GM18502 (cell line): ENCODE data around the gene SPANXN2.
"Not testable (repeated sequence)": the region's sequence is repeated elsewhere in the genome, so short reads cannot be mapped to it uniquely, and the experiment has no call there.

ENCODE experiments used
- ATAC-seq: cut with Tn5 transposase; IDR thresholded peaks from one replicate; pipeline ENCODE4 v1.9.1; 2021; ENCODE audit warnings: mild to moderate bottlenecking; ENCODE audit not compliant: unreplicated experiment, poor library complexity

The SPANXN2 gene, protein sequence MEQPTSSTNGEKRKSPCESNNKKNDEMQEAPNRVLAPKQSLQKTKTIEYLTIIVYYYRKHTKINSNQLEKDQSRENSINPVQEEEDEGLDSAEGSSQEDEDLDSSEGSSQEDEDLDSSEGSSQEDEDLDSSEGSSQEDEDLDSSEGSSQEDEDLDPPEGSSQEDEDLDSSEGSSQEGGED

DNA sequence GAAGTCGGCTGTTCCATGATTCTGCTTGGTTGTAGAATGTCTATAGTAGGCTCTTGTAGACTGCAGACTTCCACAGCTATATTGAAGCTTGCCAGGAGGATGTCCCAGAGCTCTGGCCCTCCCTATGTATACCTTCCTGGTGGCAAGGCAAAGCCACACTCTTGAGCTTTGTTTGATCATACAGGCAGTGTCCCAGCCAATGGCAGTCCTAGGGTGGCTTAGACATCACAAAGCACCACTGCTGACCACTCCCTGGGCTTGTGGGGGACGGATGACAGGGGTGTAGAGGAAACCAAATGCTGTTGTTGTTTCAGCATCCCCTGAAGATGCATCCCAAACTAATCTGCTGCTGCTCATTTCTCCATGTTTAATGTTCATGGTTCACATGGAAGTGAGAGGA is at the start of gene SPANXN2:
Gene SPANXN2 (minus strand): TSS at position 101 of the 400 bp plus-strand sequence. CDS start 84 bp downstream, at position 17.
- ATAC-seq, result not testable (repeated sequence)

DNA sequence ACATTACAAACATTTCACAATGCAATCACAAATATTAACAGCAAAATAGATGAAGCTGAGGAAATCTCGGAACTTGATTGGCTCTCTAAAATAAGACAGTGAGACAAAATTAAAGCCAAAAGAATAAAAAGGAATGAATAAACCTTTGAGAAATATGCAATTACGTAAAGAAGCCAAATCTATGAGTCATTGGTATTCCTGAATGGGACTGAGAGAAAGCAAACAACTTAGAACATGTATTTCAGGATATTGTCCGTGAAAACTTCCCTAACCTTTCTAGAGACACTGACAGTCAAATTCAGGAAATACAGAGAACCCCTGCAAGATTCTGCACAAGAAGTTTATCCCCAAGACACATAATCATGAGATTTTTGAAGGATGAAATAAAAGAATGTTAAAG is 48.4 kb upstream of the SPANXN2 start:
- ATAC-seq, result no peak

DNA sequence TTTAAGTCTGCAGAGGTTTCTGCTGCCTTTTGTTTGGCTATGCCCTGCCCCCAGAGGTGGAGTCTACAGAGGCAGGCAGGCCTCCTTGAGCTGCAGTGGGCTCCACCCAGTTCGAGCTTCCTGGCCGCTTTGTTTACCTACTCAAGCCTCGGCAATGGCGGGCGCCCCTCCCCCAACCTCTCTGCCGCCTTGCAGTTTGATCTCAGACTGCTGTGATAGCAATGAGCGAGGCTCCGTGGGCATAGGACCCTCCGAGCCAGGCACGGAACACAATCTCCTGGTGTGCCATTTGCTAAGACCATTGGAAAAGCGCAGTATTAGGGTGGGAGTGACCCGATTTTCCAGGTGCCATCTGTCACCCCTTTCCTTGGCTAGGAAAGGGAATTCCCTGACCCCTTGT is 47.2 kb upstream of the SPANXN2 start:
- not testable (repeated sequence) for ATAC-seq

DNA sequence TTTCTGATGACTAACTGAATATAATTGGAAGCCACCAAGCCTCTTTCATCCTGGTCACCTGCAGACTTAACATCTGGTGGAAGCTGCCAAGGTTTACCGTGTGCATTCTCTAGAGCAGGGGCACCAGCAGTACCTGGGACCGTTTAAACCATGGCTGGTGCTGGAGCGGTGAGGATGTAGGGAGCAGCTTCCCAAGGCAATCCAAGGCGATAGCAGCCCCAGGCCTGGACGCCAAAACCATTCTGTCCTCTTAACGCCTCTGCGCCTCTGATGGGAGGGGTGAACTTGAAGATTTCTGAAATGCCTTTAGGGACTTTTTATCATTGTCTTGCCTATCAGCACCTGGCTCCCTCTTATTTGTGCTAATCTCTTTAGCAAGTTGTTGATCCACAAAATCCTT is 37.3 kb upstream of the SPANXN2 start:
- no peak for ATAC-seq

DNA sequence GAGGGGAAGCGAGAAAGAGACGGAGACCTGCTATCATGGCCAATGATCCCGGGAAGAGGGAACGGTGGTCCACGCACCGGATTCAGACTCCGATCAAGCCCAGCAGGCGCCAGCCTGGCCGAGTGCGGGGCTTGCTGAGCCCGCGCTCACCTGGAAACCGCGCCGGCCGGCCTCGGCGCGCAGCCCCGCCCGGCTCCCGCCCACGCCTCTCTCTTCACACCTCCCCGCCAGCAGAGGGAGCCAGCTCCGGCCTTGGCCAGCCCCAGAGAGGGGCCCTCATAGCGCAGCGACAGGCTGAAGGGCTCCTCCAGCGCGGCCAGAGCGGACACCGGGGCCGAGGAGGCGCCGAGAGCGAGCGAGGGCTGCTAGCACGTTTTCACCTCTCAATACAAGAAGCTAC is 36.8 kb upstream of the SPANXN2 start:
- no peak for ATAC-seq

DNA sequence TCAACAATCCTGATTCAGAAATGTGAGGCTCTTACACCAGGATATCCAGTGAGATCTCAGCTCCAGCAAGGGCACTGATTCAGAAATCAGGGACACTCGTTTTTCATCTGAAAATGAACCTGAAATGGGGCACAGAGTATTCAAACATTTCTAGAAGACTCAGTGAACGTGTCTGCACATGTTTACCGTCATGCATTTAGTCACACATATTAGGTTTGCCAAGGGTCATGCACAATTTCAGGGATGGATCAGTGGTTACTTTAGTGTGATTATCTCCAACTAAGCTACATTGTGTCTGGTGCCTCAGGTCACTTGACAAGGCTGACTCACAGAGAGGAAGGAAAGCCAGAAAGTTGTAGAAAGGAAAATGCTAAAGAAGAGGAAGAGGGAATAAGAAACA is 33.6 kb upstream of the SPANXN2 start:
- no peak for ATAC-seq

DNA sequence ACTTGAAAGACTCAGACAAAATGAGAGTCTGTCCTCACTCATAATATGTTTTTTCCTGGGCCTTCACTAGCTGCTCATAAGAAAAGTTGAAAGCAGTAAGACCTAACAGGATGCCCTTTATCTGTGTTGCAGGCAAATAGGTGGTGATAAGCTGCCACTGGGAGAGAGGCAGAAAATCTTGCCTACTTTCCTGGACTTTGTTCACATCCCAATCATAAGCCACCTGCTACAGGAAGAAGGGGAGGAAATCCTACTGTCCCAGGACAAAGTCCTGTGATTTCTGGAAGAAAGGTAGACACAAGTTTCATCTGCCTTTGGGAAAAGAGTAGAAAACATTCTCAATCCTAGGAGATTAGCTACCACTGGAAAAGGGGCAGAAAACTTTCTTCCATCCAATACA is 13.3 kb upstream of the SPANXN2 start:
- no peak for ATAC-seq

DNA sequence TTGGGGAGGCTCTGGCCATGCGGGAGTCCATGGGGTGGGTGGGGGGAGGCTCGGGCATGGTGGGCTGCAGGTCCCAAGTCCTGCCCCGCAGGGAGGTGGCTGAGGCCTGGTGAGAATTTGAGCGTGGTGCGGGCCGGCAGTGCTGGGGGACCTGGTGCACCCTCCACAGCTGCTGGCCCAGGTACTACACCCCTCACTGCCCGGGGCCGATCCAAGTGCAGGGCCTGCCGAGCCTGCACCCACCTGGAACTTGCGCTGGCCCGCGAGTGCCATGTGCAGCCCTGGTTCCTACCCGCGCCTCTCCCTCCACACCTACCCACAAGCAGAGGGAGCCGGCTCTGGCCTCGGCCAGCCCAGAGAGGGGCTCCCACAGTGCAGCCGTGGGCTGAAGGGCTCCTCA is 5.7 kb upstream of the SPANXN2 start:
- no peak for ATAC-seq

DNA sequence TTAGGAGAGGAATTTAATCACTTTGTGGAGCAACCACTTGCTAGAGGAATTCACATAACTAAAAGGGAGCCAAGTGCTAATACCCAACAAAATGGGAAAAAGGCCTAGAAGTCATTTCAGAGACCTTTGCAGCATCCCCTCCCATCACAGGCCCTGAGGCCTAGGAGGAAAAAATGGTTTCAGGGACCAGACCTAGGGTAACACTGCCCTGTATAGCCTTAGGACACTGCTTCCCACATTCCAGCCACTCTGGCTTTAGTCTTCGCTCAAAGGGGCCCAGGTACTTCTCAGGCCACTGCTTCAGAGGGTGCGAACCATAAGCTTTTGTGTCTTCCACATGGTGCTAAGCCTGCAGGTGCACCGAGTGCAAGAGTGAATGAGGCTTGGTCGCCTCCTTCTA is 19.1 kb downstream of the SPANXN2 start:
- no peak for ATAC-seq

DNA sequence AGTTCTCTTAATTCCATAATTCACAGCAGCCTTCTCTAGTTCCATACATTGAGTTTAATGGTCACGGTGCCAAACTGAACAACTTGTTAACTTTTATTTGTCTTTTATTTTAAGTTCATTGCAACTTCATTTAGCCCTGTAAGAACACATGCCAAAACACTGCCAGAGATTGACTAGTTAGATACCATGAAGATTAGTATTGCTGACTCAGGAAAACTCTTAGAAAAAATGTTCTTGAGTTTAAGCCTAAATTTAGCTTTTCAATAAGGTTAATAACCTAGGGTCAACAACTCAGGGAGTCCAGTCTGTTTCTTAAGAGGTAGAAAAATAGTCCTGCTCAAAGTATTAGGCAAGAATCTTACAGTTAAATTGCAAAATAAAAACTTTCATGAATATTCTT is 25.7 kb downstream of the SPANXN2 start:
- no peak for ATAC-seq

DNA sequence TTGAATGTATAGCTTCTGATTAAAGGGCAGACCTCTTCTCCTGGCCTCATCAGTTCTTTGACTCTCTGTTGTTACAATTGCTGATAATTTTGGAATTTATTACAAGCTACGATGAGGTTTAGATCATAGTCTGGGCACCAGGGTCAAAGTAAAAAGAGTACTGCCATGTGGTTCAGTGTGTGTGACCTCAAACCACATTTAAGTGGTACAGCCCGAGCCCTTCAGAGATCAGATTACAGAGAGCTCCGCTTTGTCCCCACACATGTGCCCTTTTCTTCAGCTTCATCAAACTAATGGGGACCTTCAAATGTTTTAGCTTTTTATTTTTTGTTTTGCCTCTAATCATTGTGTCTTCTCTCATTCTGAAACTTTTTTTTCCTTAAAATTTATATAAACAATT is 37.1 kb downstream of the SPANXN2 start:
- ATAC-seq, result no peak

DNA sequence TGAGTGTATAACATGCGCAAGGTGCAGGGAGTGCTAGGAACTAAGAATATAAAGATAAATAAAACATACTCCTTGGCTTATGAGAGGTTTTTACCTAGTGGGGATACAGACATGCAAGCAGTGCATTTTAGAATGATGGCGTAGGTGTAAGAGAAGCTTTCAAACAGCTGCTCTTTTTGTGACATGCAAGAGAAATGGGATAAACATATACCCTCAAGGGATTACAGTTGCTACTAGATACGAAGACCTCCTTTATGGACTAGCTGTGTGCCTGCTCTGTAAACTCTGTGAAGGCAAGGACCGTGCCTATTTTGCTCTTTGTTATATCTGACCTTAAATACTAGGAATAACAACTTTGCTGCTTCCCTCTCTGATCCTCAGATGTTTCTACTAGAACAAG is 45.6 kb downstream of the SPANXN2 start:
- no peak for ATAC-seq

DNA sequence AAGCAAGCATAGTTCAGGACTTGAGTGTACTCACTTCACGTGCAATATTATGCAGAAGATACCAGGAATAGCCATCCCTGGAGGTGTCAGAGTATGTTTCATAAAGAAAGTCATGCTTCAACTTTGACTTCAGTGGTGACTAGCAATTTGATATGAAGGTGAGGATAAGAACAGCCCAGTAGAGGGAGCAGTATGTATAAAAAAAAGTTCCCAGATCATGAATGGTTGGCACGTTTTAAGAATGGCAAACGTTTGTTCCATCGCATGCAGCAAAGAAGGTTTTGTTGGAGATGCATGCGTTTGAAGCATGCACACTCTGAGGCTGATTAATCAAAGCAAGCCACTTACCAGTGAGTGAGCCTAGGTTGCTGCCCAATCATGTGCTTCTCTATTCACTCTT is 51.2 kb downstream of the SPANXN2 start:
- ATAC-seq, result no peak

DNA sequence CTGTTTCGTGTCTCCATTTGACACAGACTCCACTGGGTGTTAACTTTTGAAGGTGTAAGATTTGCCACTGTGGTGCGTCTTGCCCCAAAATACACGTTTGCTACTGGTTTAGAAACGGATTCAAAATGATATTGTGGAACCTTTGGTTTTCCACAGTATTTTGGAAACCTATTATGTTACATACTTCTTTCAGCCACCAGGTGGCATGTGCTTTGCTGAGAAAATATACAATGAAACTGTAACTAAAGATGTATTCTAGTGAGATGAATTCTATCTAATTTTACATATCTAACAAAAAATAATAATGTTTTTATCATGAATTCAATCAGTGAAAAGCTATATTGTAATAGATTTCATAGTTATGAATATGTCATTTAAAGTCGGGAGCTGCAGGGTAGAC is 56.2 kb downstream of the SPANXN2 start:
- ATAC-seq, result no peak

DNA sequence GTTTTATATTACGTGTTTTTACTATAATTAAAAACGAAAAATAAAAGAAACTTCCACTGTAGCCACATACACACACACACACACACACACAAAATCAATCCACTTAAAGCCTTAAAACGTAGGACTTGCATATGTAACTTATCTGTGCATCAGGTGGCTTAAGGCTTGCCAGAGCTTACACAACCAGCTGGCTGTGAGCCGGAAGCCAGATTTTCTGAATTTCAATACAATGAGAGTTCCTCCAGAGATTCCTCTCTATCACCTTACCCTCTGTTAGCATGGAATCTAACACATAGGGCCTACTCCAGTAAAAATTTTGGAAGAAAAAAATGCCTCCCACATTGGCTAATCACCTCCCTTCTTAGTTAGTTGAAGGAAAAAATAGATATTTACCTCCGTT is 56.8 kb downstream of the SPANXN2 start:
- ATAC-seq, result no peak
